ENCODE results near the gene PRM1. TPM values are rescaled to one million over a fixed set of nuclear protein-coding genes. Genes with fewer than 3 reads are reported as not detected.

PRM1 gene
- total and polyA plus RNA-seq, 2 of the 13 experiments (the other 11 are each of a cell fraction or from before 2014, with no cell fraction given): not detected

DNA sequence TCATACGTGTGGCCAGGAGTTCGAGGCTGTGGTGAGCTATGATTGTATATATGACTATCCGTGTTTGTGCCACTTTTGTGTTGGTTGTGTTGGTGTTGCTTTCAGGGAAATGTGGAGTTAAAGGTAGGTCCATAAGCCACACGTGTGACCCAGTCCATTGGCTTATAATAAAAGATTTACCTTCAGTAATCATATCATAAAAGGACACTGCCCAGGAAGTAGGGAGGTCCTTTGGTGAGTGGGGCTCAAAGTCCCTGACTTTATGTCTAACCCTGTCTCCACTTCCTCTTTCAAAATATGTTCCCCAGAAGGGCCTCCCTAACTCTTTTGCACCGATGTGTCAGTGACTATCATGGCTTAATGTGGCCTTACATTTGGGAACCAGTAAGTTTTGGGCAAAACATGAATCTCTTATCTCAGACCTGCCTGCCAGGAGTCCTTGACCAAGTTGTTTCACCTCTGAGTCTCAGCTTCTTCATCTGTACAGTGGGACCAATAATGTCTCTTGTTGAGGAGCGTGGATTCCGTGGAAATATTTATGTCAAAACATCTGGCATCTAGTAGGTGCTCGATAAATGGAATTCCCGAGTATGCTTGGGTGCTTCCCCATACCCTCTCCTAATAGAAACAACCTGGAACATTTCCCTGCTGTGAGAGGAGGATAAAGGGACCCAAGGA lies 16.8 kb downstream of the PRM1 start (continued):
- TF ChIP-seq ZNF30 (CRISPR knock-in tag; IDR thresholded peaks at IDR 0.05): no peak
- no peak for TF ChIP-seq ZBTB21 (CRISPR knock-in tag; IDR thresholded peaks at IDR 0.05)
- no peak for TF ChIP-seq NR1H2 (CRISPR knock-in tag; IDR thresholded peaks at IDR 0.05; ENCODE audit: borderline replicate concordance, low read depth)
- TF ChIP-seq RFX1 (IDR thresholded peaks at IDR 0.05): no peak
- no peak for TF ChIP-seq RFX5 (IDR thresholded peaks at IDR 0.05; ENCODE audit: low read depth, low read length)
- no peak for TF ChIP-seq ZNF616 (CRISPR knock-in tag; IDR thresholded peaks at IDR 0.05; ENCODE audit: low read depth)
- no peak for TF ChIP-seq GABPA (IDR thresholded peaks at IDR 0.05; ENCODE audit: low read depth, low read length)
- no peak for TF ChIP-seq GABPA (CRISPR knock-in tag; IDR thresholded peaks at IDR 0.05; ENCODE audit: low read depth)
- TF ChIP-seq NR2F1 (CRISPR knock-in tag; IDR thresholded peaks at IDR 0.05): no peak
- 0 out of 2 replicates have a peak, but pooled peaks have one; percentile 60 for TF ChIP-seq RCOR2 (CRISPR knock-in tag; IDR thresholded peaks at IDR 0.05)
- TF ChIP-seq FUBP1 (CRISPR knock-in tag; IDR thresholded peaks at IDR 0.05; ENCODE audit: borderline replicate concordance): no peak

DNA sequence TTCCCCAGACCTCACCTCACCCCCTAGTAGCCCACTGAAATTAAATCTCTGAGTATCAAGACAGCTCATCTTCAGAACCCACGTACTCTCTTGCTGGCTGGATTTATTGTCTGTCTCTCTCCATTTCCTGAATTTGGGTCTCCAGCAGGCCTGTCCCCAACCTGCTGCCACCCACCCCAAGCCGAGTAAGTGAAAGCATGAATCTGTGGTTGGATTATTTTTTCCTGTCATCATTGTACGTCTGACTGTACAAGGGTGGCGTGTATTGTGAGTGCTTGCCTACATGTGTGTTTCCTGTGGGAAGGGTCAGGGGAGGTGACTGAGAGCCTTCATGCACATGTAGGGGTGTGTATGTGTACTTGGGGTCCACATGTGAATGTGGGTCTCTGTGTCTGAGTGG lies 17.4 kb downstream of the PRM1 start:
- Histone ChIP-seq H3K27ac (ENCODE audit: extremely low read length, insufficient read depth, low read length) (no peak overlapping the region), H2AFZ (ENCODE audit: low read length) (no peak overlapping the region), H3K9me3 (ENCODE audit: low read length) (peaks cover 5% of the 10 kb centered on the region; the same call in 1 of the 2 replicates), H3K4me3 (replicated peaks in 1 of 3; ENCODE audit: insufficient read depth in 1 of 3, low read depth in 2 of 3, low read length in 3 of 3) (no peak overlapping the region), H3K4me2 (ENCODE audit: low read depth, low read length) (no peak overlapping the region), H3K36me3 (replicated peaks in 1 of 2; ENCODE audit: control insufficient read depth in 1 of 2, insufficient read depth in 2 of 2, low read length in 2 of 2) (no peaks in the 10 kb centered on the region), H3K27me3 (ENCODE audit: control insufficient read depth in 1 of 2, insufficient read depth in 2 of 2, low read length in 2 of 2) (no peaks in the 10 kb centered on the region; a peak in 1 of 5 replicates), H3K9ac (ENCODE audit: insufficient read depth, low read depth, low read length) (no peak overlapping the region), H4K20me1 (ENCODE audit: insufficient read depth, low read length) (no peaks in the 10 kb centered on the region), H3K79me2 (ENCODE audit: insufficient read depth, low read length) (no peaks in the 10 kb centered on the region), H3K4me1 (ENCODE audit: insufficient read depth, low read length) (peaks cover 93% of the 10 kb centered on the region)
- intact Hi-C loops (cut with micrococcal nuclease; ENCODE audit: unreplicated experiment): no loop called here
- FAIRE-seq (no peak), DNase-seq (ENCODE audit: low spot score) (no peak), ATAC-seq (no peak)
- ChIA-PET CTCF (ENCODE audit: low intra/inter-chr PET ratio, low total read pairs) (no interaction called here), POLR2A (interaction anchor here (1.0 to 2.3 kb wide), 2 partner anchors 8 to 48 kb away, joined by 4 to 9 read pairs; partner anchors contain the start of gene SOCS1)
- WGBS (ENCODE audit: low lambda C conversion rate): 77% methylated on average over 4 of the region's 4 CpGs
- BruUV-seq (replicated peaks): no TSS peak
- in situ Hi-C loops (cut with HindIII; ENCODE audit: extremely low pct_ligation_motif_present, low pct_unique_long_range_greater_than_20kb): no loop called here
- TF ChIP-seq IKZF4 (CRISPR knock-in tag; IDR thresholded peaks at IDR 0.05; ENCODE audit: borderline replicate concordance, low read depth, not compliant biosample characterization) (peak; percentile 13), ZEB1 (IDR thresholded peaks at IDR 0.05; ENCODE audit: insufficient replicate concordance, low read depth) (no peak), DR1 (CRISPR knock-in tag; IDR thresholded peaks at IDR 0.05) (no peak)
- TF ChIP-seq, protein P1, sequence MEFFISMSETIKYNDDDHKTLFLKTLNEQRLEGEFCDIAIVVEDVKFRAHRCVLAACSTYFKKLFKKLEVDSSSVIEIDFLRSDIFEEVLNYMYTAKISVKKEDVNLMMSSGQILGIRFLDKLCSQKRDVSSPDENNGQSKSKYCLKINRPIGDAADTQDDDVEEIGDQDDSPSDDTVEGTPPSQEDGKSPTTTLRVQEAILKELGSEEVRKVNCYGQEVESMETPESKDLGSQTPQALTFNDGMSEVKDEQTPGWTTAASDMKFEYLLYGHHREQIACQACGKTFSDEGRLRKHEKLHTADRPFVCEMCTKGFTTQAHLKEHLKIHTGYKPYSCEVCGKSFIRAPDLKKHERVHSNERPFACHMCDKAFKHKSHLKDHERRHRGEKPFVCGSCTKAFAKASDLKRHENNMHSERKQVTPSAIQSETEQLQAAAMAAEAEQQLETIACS (CRISPR knock-in tag; IDR thresholded peaks at IDR 0.05): no peak
